GM12878 (cell line): ENCODE results near the gene STT3B. TPM values are rescaled to one million over a fixed set of nuclear protein-coding genes. Genes with fewer than 3 reads are reported as not detected.

Experiments
- ATAC-seq: fragments of 200-7000 bp; cut with Tn5 transposase; 3 replicates; pipeline ENCODE4 v1.9.1; 2020; ENCODE audit warnings: mild to moderate bottlenecking, moderate library complexity
- BruUV-seq: library from RNA; stranded (reverse); fragments of 400-500 nt; replicated peaks from 2 replicates; lab custom pipeline; 2021; lab: Mats Ljungman, UMichigan
- CTCF ChIA-PET: fragments of 300-600 bp; sonication (Branson Sonifier 250); formaldehyde crosslinking; extraction: SDS; loops from one replicate; lab custom pipeline; 2021; ENCODE audit warnings: inconsistent platforms; lab: Yijun Ruan, JAX
- POLR2A ChIA-PET: fragments of 350-600 bp; formaldehyde crosslinking; extraction: SDS; loops from one replicate; lab custom pipeline; 2021; ENCODE audit warnings: inconsistent platforms; lab: Charles Lee
- RAD21 ChIA-PET: fragments of 300-600 bp; sonication (Branson Sonifier 250); formaldehyde crosslinking; loops from one replicate; lab custom pipeline; 2023; ENCODE audit warnings: antibody characterized with exemption; ENCODE audit not compliant: unreplicated experiment; lab: Charles Lee
- SMC1A ChIA-PET: fragments of 300-600 bp; sonication (Branson Sonifier 250); formaldehyde crosslinking; loops from one replicate; lab custom pipeline; 2023; ENCODE audit not compliant: unreplicated experiment, uncharacterized antibody; lab: Charles Lee
- DNase-seq: peaks from one replicate; pipeline ENCODE4 v3.0.0-alpha.2; 2011; ENCODE audit warnings: low read depth, low spot score
- FAIRE-seq: peaks from 3 replicates; lab custom pipeline; 2011; peaks lifted over from hg19 to GRCh38; lab: Jason Lieb, UNC
- H2AFZ ChIP-seq: 2 replicates; pipeline ENCODE4 v1.6.0; 2011; ENCODE audit warnings: low read depth, low read length, control low read depth; ENCODE audit not compliant: control insufficient read depth
- H3K27ac ChIP-seq: 2 replicates; pipeline ENCODE4 v1.5.1; 2011; ENCODE audit warnings: control low read depth; ENCODE audit not compliant: control insufficient read depth, insufficient read depth
- H3K27me3 ChIP-seq, 2 experiments: replicated peaks in 1 of 2; 2 replicates each; pipeline versions ENCODE4 v1.6.0 to v1.6.1; 2011; ENCODE audit warnings: low read length in 1 of 2; ENCODE audit not compliant: control insufficient read depth in 2 of 2, insufficient read depth in 2 of 2
- H3K36me3 ChIP-seq, 2 experiments: 2 replicates each; pipeline ENCODE4 v1.5.1; 2011; ENCODE audit warnings: low read length in 1 of 2; ENCODE audit not compliant: control insufficient read depth in 2 of 2, insufficient read depth in 2 of 2
- H3K4me1 ChIP-seq: 2 replicates; pipeline ENCODE4 v1.6.1; 2011; ENCODE audit warnings: mild to moderate bottlenecking, low read length, moderate library complexity, mixed read lengths; ENCODE audit not compliant: control insufficient read depth, insufficient read depth
- H3K4me2 ChIP-seq: 2 replicates; pipeline ENCODE4 v1.6.0; 2011; ENCODE audit warnings: control low read depth; ENCODE audit not compliant: control insufficient read depth, insufficient read depth
- H3K4me3 ChIP-seq: fragments of 200-600 bp; sonication (generic); 2 replicates; pipeline ENCODE4 v1.5.1; 2016
- H3K79me2 ChIP-seq: 2 replicates; pipeline ENCODE4 v1.6.0; 2011; ENCODE audit warnings: low read length; ENCODE audit not compliant: control insufficient read depth, insufficient read depth
- H3K9ac ChIP-seq: 2 replicates; pipeline ENCODE4 v1.8.0; 2011; ENCODE audit warnings: low read length, control low read depth, mixed read lengths; ENCODE audit not compliant: control insufficient read depth, insufficient read depth
- H3K9me3 ChIP-seq: replicated peaks from 3 replicates; pipeline ENCODE4 v1.5.1; 2011; ENCODE audit warnings: mild to moderate bottlenecking, low read length; ENCODE audit not compliant: control insufficient read depth, insufficient read depth
- H4K20me1 ChIP-seq: 2 replicates; pipeline ENCODE4 v1.6.0; 2011; ENCODE audit not compliant: control insufficient read depth, insufficient read depth
- ASH2L ChIP-seq: fragments of 300-600, 200-600 bp; sonication (generic); IDR thresholded peaks from 2 replicates; pipeline ENCODE4 v1.6.1; 2017; ENCODE audit warnings: low read depth, mild to moderate bottlenecking, borderline replicate concordance
- CBFB ChIP-seq: IDR thresholded peaks from 2 replicates; pipeline ENCODE4 v1.6.1; 2016; ENCODE audit warnings: antibody characterized with exemption, low read depth
- CHD2 ChIP-seq: IDR thresholded peaks from 2 replicates; pipeline ENCODE4 v1.6.1; 2011; ENCODE audit warnings: low read depth, low read length, improper control_type of control experiment, borderline replicate concordance
- ETV6 ChIP-seq, 2 experiments: fragments of 450-650 bp in 1 of 2; IDR thresholded peaks in 1 of 2; conservative IDR thresholded peaks in 1 of 2; 2 replicates each; pipeline ENCODE4 v1.6.1; 2014; ENCODE audit warnings: antibody characterized with exemption in 1 of 2, borderline replicate concordance in 1 of 2, low read depth in 1 of 2, mild to moderate bottlenecking in 1 of 2, moderate library complexity in 1 of 2
- NBN ChIP-seq: fragments of 450-650 bp; IDR thresholded peaks from 2 replicates; pipeline ENCODE4 v1.6.1; 2016
- SIN3A ChIP-seq: IDR thresholded peaks from 2 replicates; pipeline ENCODE4 v1.6.1; 2012; ENCODE audit warnings: low read depth, low read length, improper control_type of control experiment
- SREBF1 ChIP-seq: IDR thresholded peaks from 2 replicates; pipeline ENCODE4 v1.6.1; 2012; ENCODE audit warnings: mild to moderate bottlenecking, low read length
- ZZZ3 ChIP-seq: IDR thresholded peaks from 2 replicates; pipeline ENCODE4 v1.6.1; 2011; ENCODE audit warnings: low read depth; ENCODE audit not compliant: control insufficient read depth, insufficient read length
- WGBS: methylation state at CpG from one replicate; pipeline ENCODE4 v1.1.6; 2016; ENCODE audit warnings: low lambda C conversion rate; ENCODE audit not compliant: insufficient replicate concordance, insufficient coverage; ENCODE audit errors: missing lambda C conversion rate; 5-methylcytosine and 5-hydroxymethylcytosine counted together
- in situ Hi-C: fragments of 300-500 bp; cut with MboI; formaldehyde crosslinking; loops from 9 replicates; pipeline ENCODE4 v1.14.3; 2018; ENCODE audit warnings: mixed read lengths
- intact Hi-C: fragments of 100-400 bp; cut with micrococcal nuclease; formaldehyde crosslinking; loops from one replicate; pipeline ENCODE4 v1.14.2; 2022; ENCODE audit not compliant: unreplicated experiment
- polyA plus RNA-seq, 11 experiments: library from polyadenylated mRNA; depleted of rRNA in 4 of 11; unstranded in 6 of 11; stranded (reverse) in 5 of 11; fragments of >200 nt; fragmentation: Nextera tagmentation in 4 of 11; fragmentation: Illumina TruSeq in 1 of 11; extraction: Ambion mirVana in 4 of 11; extraction: Trizol in 1 of 11; gene quantifications; 1 replicate in 1 of 11; 2 replicates in 10 of 11; pipeline versions ENCODE4 v1.2.1 to v1.2.3, GENCODE V29; 2011 to 2016; ENCODE audit warnings: inconsistent platforms in 2 of 11, missing spikeins in 2 of 11, low read depth in 1 of 11
- total RNA-seq, 4 experiments: library from RNA; depleted of rRNA in 3 of 4; stranded (reverse); fragments of >200 nt in 3 of 4; fragmentation: Illumina TruSeq in 1 of 4; extraction: Trizol in 1 of 4; gene quantifications; 2 replicates each; pipeline versions ENCODE4 v1.2.1 to v1.2.3, GENCODE V29; 2013 to 2021
- TF ChIP-seq, protein P1 (sequence below): fragments of 450-650 bp; IDR thresholded peaks from 2 replicates; pipeline ENCODE4 v1.6.1; 2018; ENCODE audit warnings: mild to moderate bottlenecking, low read depth, moderate library complexity; ENCODE audit not compliant: partially characterized antibody
- TF ChIP-seq, protein P2 (sequence below): fragments of 450-650 bp; IDR thresholded peaks from 2 replicates; pipeline ENCODE4 v1.6.1; 2017; ENCODE audit warnings: mild to moderate bottlenecking, moderate library complexity
- TF ChIP-seq, protein P3 (sequence below): fragments of 450-650 bp; IDR thresholded peaks from 2 replicates; pipeline ENCODE4 v1.6.1; 2018; ENCODE audit warnings: borderline replicate concordance, mild to moderate bottlenecking; ENCODE audit not compliant: partially characterized antibody

STT3B gene
- total and polyA plus RNA-seq, 10 of the 15 experiments (the other 5 are each of a cell fraction or from before 2014, with no cell fraction given), result 19.9 to 208 (median 79.6) TPM

DNA sequence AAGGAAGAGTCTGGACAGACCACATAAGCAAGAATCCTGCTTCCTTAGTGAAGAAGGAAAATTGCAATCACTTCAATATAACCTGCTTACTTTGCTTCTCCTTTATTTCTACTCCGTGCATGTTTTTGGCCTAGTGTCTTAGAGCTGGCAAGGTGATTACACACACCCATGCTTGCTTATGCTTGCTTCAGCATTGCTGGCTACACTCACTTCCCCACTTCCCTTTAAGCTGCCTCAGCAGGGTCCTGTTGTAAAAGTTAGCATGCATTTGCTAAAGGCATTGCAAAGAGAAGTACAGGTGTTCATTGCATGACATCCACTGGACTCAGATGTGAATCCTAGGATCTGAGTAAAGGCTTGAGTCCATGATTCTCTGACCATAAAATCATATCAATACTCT lies 47.5 kb upstream of the STT3B start:
- ChIA-PET POLR2A (no interaction called here), CTCF (interaction anchor here (1.6 kb wide), 1 partner anchor 9 kb away, joined by 4 read pairs; no protein-coding TSS in a partner anchor)
- no peaks in the 10 kb centered on the region for H3K9me3 ChIP-seq
- no peak overlapping the region for H3K27ac ChIP-seq
- H4K20me1 ChIP-seq, result no peaks in the 10 kb centered on the region
- no TSS peak for BruUV-seq
- no peak for DNase-seq
- H3K4me2 ChIP-seq, result no peak overlapping the region
- TF ChIP-seq ZZZ3 (no peak), ETV6 (conservative IDR thresholded peaks at IDR 0.05 in 1 of 2, IDR thresholded peaks at IDR 0.05 in 1 of 2; ENCODE audit: borderline replicate concordance in 1 of 2, low read depth in 1 of 2) (no peak), SREBF1 (no peak), NBN (no peak), CBFB (no peak), CHD2 (no peak), SIN3A (no peak), ASH2L (no peak)
- TF ChIP-seq, protein P1, sequence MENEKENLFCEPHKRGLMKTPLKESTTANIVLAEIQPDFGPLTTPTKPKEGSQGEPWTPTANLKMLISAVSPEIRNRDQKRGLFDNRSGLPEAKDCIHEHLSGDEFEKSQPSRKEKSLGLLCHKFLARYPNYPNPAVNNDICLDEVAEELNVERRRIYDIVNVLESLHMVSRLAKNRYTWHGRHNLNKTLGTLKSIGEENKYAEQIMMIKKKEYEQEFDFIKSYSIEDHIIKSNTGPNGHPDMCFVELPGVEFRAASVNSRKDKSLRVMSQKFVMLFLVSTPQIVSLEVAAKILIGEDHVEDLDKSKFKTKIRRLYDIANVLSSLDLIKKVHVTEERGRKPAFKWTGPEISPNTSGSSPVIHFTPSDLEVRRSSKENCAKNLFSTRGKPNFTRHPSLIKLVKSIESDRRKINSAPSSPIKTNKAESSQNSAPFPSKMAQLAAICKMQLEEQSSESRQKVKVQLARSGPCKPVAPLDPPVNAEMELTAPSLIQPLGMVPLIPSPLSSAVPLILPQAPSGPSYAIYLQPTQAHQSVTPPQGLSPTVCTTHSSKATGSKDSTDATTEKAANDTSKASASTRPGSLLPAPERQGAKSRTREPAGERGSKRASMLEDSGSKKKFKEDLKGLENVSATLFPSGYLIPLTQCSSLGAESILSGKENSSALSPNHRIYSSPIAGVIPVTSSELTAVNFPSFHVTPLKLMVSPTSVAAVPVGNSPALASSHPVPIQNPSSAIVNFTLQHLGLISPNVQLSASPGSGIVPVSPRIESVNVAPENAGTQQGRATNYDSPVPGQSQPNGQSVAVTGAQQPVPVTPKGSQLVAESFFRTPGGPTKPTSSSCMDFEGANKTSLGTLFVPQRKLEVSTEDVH, result no peak
- TF ChIP-seq, protein P2, sequence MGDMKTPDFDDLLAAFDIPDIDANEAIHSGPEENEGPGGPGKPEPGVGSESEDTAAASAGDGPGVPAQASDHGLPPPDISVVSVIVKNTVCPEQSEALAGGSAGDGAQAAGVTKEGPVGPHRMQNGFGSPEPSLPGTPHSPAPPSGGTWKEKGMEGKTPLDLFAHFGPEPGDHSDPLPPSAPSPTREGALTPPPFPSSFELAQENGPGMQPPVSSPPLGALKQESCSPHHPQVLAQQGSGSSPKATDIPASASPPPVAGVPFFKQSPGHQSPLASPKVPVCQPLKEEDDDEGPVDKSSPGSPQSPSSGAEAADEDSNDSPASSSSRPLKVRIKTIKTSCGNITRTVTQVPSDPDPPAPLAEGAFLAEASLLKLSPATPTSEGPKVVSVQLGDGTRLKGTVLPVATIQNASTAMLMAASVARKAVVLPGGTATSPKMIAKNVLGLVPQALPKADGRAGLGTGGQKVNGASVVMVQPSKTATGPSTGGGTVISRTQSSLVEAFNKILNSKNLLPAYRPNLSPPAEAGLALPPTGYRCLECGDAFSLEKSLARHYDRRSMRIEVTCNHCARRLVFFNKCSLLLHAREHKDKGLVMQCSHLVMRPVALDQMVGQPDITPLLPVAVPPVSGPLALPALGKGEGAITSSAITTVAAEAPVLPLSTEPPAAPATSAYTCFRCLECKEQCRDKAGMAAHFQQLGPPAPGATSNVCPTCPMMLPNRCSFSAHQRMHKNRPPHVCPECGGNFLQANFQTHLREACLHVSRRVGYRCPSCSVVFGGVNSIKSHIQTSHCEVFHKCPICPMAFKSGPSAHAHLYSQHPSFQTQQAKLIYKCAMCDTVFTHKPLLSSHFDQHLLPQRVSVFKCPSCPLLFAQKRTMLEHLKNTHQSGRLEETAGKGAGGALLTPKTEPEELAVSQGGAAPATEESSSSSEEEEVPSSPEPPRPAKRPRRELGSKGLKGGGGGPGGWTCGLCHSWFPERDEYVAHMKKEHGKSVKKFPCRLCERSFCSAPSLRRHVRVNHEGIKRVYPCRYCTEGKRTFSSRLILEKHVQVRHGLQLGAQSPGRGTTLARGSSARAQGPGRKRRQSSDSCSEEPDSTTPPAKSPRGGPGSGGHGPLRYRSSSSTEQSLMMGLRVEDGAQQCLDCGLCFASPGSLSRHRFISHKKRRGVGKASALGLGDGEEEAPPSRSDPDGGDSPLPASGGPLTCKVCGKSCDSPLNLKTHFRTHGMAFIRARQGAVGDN, result no peak
- TF ChIP-seq, protein P3, sequence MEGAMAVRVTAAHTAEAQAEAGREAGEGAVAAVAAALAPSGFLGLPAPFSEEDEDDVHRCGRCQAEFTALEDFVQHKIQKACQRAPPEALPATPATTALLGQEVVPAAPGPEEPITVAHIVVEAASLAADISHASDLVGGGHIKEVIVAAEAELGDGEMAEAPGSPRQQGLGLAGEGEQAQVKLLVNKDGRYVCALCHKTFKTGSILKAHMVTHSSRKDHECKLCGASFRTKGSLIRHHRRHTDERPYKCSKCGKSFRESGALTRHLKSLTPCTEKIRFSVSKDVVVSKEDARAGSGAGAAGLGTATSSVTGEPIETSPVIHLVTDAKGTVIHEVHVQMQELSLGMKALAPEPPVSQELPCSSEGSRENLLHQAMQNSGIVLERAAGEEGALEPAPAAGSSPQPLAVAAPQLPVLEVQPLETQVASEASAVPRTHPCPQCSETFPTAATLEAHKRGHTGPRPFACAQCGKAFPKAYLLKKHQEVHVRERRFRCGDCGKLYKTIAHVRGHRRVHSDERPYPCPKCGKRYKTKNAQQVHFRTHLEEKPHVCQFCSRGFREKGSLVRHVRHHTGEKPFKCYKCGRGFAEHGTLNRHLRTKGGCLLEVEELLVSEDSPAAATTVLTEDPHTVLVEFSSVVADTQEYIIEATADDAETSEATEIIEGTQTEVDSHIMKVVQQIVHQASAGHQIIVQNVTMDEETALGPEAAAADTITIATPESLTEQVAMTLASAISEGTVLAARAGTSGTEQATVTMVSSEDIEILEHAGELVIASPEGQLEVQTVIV, result no peak
- TF ChIP-seq, all 136 proteins: peak for 0
- no peak for FAIRE-seq
- no peaks in the 10 kb centered on the region for H3K27me3 ChIP-seq
- H3K4me1 ChIP-seq, result no peaks in the 10 kb centered on the region
- H3K4me3 ChIP-seq, result no peak overlapping the region
- RAD21 ChIA-PET, result no interaction called here
- H3K36me3 ChIP-seq, result no peaks in the 10 kb centered on the region
- SMC1A ChIA-PET, result interaction anchor here (1.4 kb wide), 1 partner anchor 11 kb away, joined by 4 read pairs; no protein-coding TSS in a partner anchor
- H3K79me2 ChIP-seq, result no peaks in the 10 kb centered on the region
- in situ Hi-C loops, result no loop called here
- H2AFZ ChIP-seq, result no peak overlapping the region
- intact Hi-C loops, result no loop called here
- no peak overlapping the region for H3K9ac ChIP-seq
- ATAC-seq, result no peak
- WGBS, result 39% methylated on average over 1 of the region's 1 CpG
